HepG2 (cell line): ENCODE results near the gene ARL8A. TPM values are rescaled to one million over a fixed set of nuclear protein-coding genes. Genes with fewer than 3 reads are reported as not detected.

ENCODE experiments used
- ARNT2 ChIP-seq: sonication (generic); formaldehyde crosslinking; IDR thresholded peaks from 2 replicates; pipeline ENCODE4 v1.8.0; 2022; ENCODE audit warnings: mild to moderate bottlenecking, low read depth, missing genetic modification reagents, moderate library complexity
- CHD4 ChIP-seq: fragments of 200-600 bp; sonication (generic); IDR thresholded peaks from 2 replicates; pipeline ENCODE4 v1.7.0; 2017; ENCODE audit warnings: mild to moderate bottlenecking, low read length, borderline replicate concordance
- PHF21A ChIP-seq: sonication (generic); formaldehyde crosslinking; IDR thresholded peaks from 2 replicates; pipeline ENCODE4 v1.5.0; 2020; ENCODE audit warnings: mild to moderate bottlenecking, missing genetic modification reagents
- THAP9 ChIP-seq: sonication (generic); formaldehyde crosslinking; IDR thresholded peaks from 2 replicates; pipeline ENCODE4; 2020; ENCODE audit warnings: missing genetic modification reagents, mild to moderate bottlenecking, borderline replicate concordance
- UBTF ChIP-seq: sonication (generic); formaldehyde crosslinking; IDR thresholded peaks from 2 replicates; pipeline ENCODE4 v1.4.0; 2020; ENCODE audit warnings: mild to moderate bottlenecking, missing genetic modification reagents
- ZFP36 ChIP-seq: fragments of 150-350 bp; IDR thresholded peaks from 2 replicates; pipeline ENCODE4 v1.6.1; 2018; ENCODE audit warnings: borderline replicate concordance, low read length, low read depth; ENCODE audit not compliant: partially characterized antibody
- ZNF232 ChIP-seq: sonication (generic); formaldehyde crosslinking; IDR thresholded peaks from 2 replicates; pipeline ENCODE4 v1.4.0; 2020; ENCODE audit warnings: missing genetic modification reagents, borderline replicate concordance
- ZNF292 ChIP-seq: sonication (generic); formaldehyde crosslinking; IDR thresholded peaks from 2 replicates; pipeline ENCODE4 v1.8.1; 2022; ENCODE audit warnings: mild to moderate bottlenecking, low read depth, missing genetic modification reagents, borderline replicate concordance
- ZNF296 ChIP-seq: sonication (generic); formaldehyde crosslinking; conservative IDR thresholded peaks from 2 replicates; pipeline ENCODE4 v1.5.0; 2020; ENCODE audit warnings: mild to moderate bottlenecking, missing genetic modification reagents
- ZNF362 ChIP-seq: sonication (generic); formaldehyde crosslinking; IDR thresholded peaks from 2 replicates; pipeline ENCODE4 v1.4.0; 2020; ENCODE audit warnings: missing genetic modification reagents, mild to moderate bottlenecking, borderline replicate concordance
- ZNF83 ChIP-seq: sonication (generic); formaldehyde crosslinking; IDR thresholded peaks from 2 replicates; pipeline ENCODE4 v1.4.0; 2020; ENCODE audit warnings: missing genetic modification reagents, mild to moderate bottlenecking, borderline replicate concordance
- ZXDC ChIP-seq: sonication (generic); formaldehyde crosslinking; IDR thresholded peaks from 2 replicates; pipeline ENCODE4 v1.5.0; 2020; ENCODE audit warnings: mild to moderate bottlenecking, missing genetic modification reagents
- polyA plus RNA-seq, 8 experiments: library from polyadenylated mRNA; depleted of rRNA in 3 of 8; stranded (reverse) in 7 of 8; unstranded in 1 of 8; fragments of >200 nt; fragmentation: Illumina TruSeq in 4 of 8; extraction: Trizol in 4 of 8; gene quantifications; 2 replicates each; pipeline versions ENCODE4 v1.2.1 to v1.2.3, GENCODE V29; 2011 to 2016; ENCODE audit warnings: low read depth in 4 of 8, missing spikeins in 1 of 8, mixed read lengths in 1 of 8; ENCODE audit not compliant: insufficient read depth in 1 of 8
- total RNA-seq, 5 experiments: library from RNA; depleted of rRNA; stranded (reverse); fragments of >200 nt; fragmentation: Illumina TruSeq; extraction: Trizol; gene quantifications; 2 replicates each; pipeline ENCODE4 v1.2.3, GENCODE V29; 2016; ENCODE audit warnings: low read depth in 1 of 5
- TF ChIP-seq, protein P1 (sequence below): IDR thresholded peaks from 2 replicates; pipeline ENCODE4 v1.6.1; 2016; ENCODE audit warnings: missing compliant biosample characterization, missing genetic modification reagents, borderline replicate concordance
- TF ChIP-seq, protein P2 (sequence below): sonication (generic); formaldehyde crosslinking; IDR thresholded peaks from 2 replicates; pipeline ENCODE4 v1.8.0; 2022; ENCODE audit warnings: missing genetic modification reagents, low read depth, mild to moderate bottlenecking, borderline replicate concordance

ARL8A gene
- total and polyA plus RNA-seq, 2 of the 13 experiments (the other 11 are each of a cell fraction or from before 2014, with no cell fraction given), result 2.7 to 23.4 TPM

DNA sequence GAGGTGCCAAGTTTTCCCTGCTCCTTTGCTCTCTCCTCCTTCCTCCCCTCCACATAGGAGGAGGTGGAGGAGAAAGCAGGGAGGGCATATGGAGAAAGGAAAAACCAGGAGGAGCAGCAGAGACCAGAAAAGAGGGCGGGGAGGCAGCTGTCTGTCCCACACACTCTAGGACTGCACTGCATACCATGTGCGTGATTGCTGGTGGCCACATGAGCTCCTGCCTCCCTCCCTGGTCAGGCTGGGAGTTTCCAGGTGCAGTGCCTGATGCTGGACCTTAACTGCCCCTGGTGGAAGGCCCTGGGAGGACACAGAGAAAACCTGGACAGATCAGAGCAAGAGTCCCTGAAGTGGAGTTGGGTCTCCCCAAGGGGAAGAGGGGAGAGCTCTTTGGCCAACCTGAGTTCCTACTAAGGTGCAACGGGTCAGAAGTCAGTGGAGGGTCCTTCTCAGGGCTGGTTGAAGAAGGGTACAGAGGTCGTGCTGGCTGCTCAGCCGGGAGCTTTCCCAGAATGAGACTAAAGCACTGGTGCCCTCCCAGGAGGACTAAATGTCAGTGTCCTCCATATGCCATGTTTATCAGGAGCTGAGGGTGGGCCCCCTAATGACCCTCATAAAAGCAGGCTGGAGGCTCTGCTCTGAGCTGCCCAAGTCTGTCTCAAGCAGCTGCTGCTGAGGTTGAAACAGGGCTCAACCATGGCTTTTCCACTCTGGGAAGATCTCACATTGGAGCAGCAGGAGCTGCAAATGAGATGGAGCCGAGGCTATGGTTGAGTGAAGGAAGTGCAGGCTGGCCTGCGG lies 45.6 kb upstream of the ARL8A start (continued):
- TF ChIP-seq, protein P1, sequence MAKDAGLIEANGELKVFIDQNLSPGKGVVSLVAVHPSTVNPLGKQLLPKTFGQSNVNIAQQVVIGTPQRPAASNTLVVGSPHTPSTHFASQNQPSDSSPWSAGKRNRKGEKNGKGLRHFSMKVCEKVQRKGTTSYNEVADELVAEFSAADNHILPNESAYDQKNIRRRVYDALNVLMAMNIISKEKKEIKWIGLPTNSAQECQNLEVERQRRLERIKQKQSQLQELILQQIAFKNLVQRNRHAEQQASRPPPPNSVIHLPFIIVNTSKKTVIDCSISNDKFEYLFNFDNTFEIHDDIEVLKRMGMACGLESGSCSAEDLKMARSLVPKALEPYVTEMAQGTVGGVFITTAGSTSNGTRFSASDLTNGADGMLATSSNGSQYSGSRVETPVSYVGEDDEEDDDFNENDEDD (CRISPR knock-in tag), result peak; percentile 53; the same call in 1 of the 2 replicates
- TF ChIP-seq PHF21A (CRISPR knock-in tag) (peak; percentile 54; the same call in 1 of the 2 replicates), UBTF (CRISPR knock-in tag) (0 out of 2 replicates have a peak, but pooled peaks have one; percentile 5), ZNF292 (CRISPR knock-in tag) (peak; percentile 20; the same call in 1 of the 2 replicates), ZNF362 (CRISPR knock-in tag) (no peak), THAP9 (0 out of 2 replicates have a peak, but pooled peaks have one; percentile 8), ZNF83 (CRISPR knock-in tag) (no peak), ARNT2 (CRISPR knock-in tag) (no peak), CHD4 (0 out of 2 replicates have a peak, but pooled peaks have one; percentile 35), ZNF296 (CRISPR knock-in tag) (peak; percentile 65; the same call in 1 of the 2 replicates), ZFP36 (peak; percentile 27), ZNF232 (CRISPR knock-in tag) (no peak), ZXDC (CRISPR knock-in tag) (0 out of 2 replicates have a peak, but pooled peaks have one; percentile 29)
- TF ChIP-seq, protein P2, sequence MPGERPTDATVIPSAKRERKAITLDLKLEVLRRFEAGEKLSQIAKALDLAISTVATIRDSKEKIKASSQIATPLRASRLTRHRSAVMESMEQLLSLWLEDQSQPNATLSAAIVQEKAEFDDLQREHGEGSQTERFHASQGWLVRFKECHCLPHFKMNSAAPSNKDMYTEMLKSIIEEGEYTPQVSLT, result no peak
